Endodermal cell (in vitro differentiated cells): ENCODE results near the gene GINS3. TPM values are rescaled to one million over a fixed set of nuclear protein-coding genes. Genes with fewer than 3 reads are reported as not detected.

Experiments
- DNase-seq: peaks from one replicate; pipeline ENCODE4 v3.0.0-alpha.2; 2017
- H3K27ac ChIP-seq: 2 replicates; pipeline ENCODE4 v1.5.1; 2013; ENCODE audit warnings: mild to moderate bottlenecking, low read depth, low read length, moderate library complexity
- H3K27me3 ChIP-seq: 2 replicates; pipeline ENCODE4 v1.6.1; 2013; ENCODE audit warnings: mild to moderate bottlenecking, low read length, moderate library complexity; ENCODE audit not compliant: insufficient read depth, control insufficient read depth, poor library complexity, severe bottlenecking
- H3K36me3 ChIP-seq: 2 replicates; pipeline ENCODE4 v1.7.0; 2013; ENCODE audit warnings: mild to moderate bottlenecking, low read length, moderate library complexity; ENCODE audit not compliant: control insufficient read depth, insufficient read depth
- H3K4me1 ChIP-seq: one replicate; pipeline ENCODE4 v1.7.0; 2013; ENCODE audit warnings: low read length; ENCODE audit not compliant: control insufficient read depth, insufficient read depth
- H3K4me3 ChIP-seq: 2 replicates; pipeline ENCODE4 v1.5.1; 2013; ENCODE audit warnings: mild to moderate bottlenecking, low read length, moderate library complexity
- H3K9ac ChIP-seq: 2 replicates; pipeline ENCODE4 v1.6.1; 2013; ENCODE audit warnings: mild to moderate bottlenecking, low read length, moderate library complexity; ENCODE audit not compliant: poor library complexity, severe bottlenecking; ENCODE audit errors: extremely low read depth
- H3K9me3 ChIP-seq: 2 replicates; pipeline ENCODE4 v1.6.1; 2013; ENCODE audit warnings: mild to moderate bottlenecking, low read length, moderate library complexity; ENCODE audit not compliant: control insufficient read depth
- H3K27ac Mint-ChIP-seq: 2 replicates; pipeline ENCODE4 v1.8.0; 2020; ENCODE audit warnings: mixed read lengths
- H3K27me3 Mint-ChIP-seq: 2 replicates; pipeline ENCODE4 v1.8.0; 2021; ENCODE audit warnings: mild to moderate bottlenecking, mixed read lengths; ENCODE audit not compliant: insufficient read depth
- H3K36me3 Mint-ChIP-seq: 2 replicates; pipeline ENCODE4 v1.8.0; 2020; ENCODE audit warnings: low read depth, mixed read lengths
- H3K4me1 Mint-ChIP-seq: 2 replicates; pipeline ENCODE4 v1.8.0; 2020; ENCODE audit warnings: mixed read lengths
- H3K4me3 Mint-ChIP-seq: 2 replicates; pipeline ENCODE4 v1.8.0; 2020; ENCODE audit warnings: mild to moderate bottlenecking, moderate library complexity, mixed read lengths
- H3K9me3 Mint-ChIP-seq: 2 replicates; pipeline ENCODE4 v1.8.0; 2020; ENCODE audit warnings: mild to moderate bottlenecking, mixed read lengths
- CTCF ChIP-seq: fragments of 200-600 bp; sonication (generic); conservative IDR thresholded peaks from 2 replicates; pipeline ENCODE4 v1.5.0; 2021; ENCODE audit warnings: antibody characterized with exemption, mild to moderate bottlenecking
- WGBS, 2 experiments: methylation state at CpG; one replicate each; pipeline versions ENCODE4 v1.1.5 to v1.1.7; 2013; ENCODE audit warnings: missing lambda C conversion rate in 2 of 2, mixed read lengths in 1 of 2; ENCODE audit not compliant: insufficient coverage in 1 of 2, insufficient read length in 1 of 2; 5-methylcytosine and 5-hydroxymethylcytosine counted together
- total RNA-seq, 2 donors: library from RNA; stranded (reverse); fragmentation: NEBNext Ultra II Directional in 1 of 2; extraction: Animal tissue kit (Norgen Biotek cat#: 25700) in 1 of 2; gene quantifications; 2 replicates in 1 of 2; 3 replicates in 1 of 2; pipeline ENCODE4 v1.2.1, GENCODE V29; 2021

The GINS3 gene
- total RNA-seq, 2 donors from 2014 or later, result 10.5 to 14.7 TPM

DNA sequence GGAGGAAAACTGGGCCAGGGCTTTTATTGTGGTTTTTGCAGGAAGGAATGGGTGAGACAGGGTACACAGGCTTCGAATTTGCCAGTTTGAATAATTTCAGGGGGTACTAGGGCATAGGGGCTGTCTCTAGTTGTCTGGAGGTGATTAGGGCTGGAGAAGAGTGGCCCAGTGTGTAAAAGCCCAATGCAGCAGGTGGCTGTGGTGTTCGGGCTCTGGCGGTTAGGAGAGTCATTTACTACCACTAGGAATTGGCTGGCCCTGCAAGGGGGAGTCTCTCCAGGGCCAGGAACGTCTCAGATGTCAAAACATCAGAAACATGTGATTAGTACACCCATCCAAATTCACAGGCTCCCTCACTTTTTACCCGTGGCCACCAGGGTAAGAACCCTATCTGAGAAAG is 50.3 kb downstream of the GINS3 start:
- H3K9me3 Mint-ChIP-seq, result peaks cover 16% of the 10 kb centered on the region
- no peak overlapping the region for H3K27ac Mint-ChIP-seq
- H3K27ac ChIP-seq, result no peak overlapping the region
- no peak for TF ChIP-seq CTCF
- H3K4me1 Mint-ChIP-seq, result peaks cover 20% of the 10 kb centered on the region
- H3K27me3 Mint-ChIP-seq, result peaks cover 8% of the 10 kb centered on the region
- H3K9me3 ChIP-seq, result peaks cover 6% of the 10 kb centered on the region
- H3K9ac ChIP-seq, result no peak overlapping the region
- H3K36me3 ChIP-seq, result no peaks in the 10 kb centered on the region
- H3K4me1 ChIP-seq, result no peaks in the 10 kb centered on the region
- H3K36me3 Mint-ChIP-seq, result peaks cover 2% of the 10 kb centered on the region
- no peaks in the 10 kb centered on the region for H3K27me3 ChIP-seq
- no peak for DNase-seq
- no peak overlapping the region for H3K4me3 Mint-ChIP-seq
- 88 to 100% methylated on average over 2 to 5 of the region's 5 CpGs for WGBS, 2 experiments
- peak overlapping the region; percentile 43 for H3K4me3 ChIP-seq

GRCh38 chr16:58443783-58444182 is 51.5 kb downstream of the GINS3 start:
- no peaks in the 10 kb centered on the region for H3K27me3 ChIP-seq
- Mint-ChIP-seq H3K27me3 (peaks cover 13% of the 10 kb centered on the region), H3K4me3 (no peak overlapping the region), H3K36me3 (peaks cover 2% of the 10 kb centered on the region), H3K27ac (no peak overlapping the region), H3K4me1 (peaks cover 20% of the 10 kb centered on the region), H3K9me3 (peaks cover 16% of the 10 kb centered on the region)
- TF ChIP-seq CTCF, result no peak
- H3K36me3 ChIP-seq, result no peaks in the 10 kb centered on the region
- H3K27ac ChIP-seq, result no peak overlapping the region
- no peaks in the 10 kb centered on the region for H3K4me1 ChIP-seq
- no peak overlapping the region for H3K4me3 ChIP-seq
- H3K9me3 ChIP-seq, result peaks cover 6% of the 10 kb centered on the region
- H3K9ac ChIP-seq, result no peak overlapping the region
- DNase-seq, result no peak
- WGBS, 2 experiments, result 80 to 88% methylated on average over 4 of the region's 4 CpGs

DNA sequence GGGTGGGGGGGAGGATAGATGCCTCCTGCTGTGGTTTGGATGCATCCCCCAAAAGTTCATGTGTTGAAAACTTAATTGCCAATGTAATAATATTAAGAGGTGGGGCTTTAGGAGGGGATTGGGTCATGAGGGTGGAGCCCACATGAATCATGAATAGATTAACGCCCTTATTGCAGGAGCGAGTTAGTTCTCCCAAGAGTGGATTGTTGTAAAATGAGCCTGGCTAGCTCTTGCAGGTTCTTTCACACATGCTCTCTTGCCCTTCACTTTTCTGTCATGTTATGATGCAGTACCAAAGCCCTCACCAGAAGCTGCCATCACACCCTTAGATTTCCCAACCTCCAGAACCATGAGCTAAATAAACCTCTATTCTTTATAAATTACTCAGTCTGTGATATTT is 52.0 kb downstream of the GINS3 start:
- DNase-seq, result no peak
- peaks cover 18% of the 10 kb centered on the region for H3K27me3 Mint-ChIP-seq
- no peaks in the 10 kb centered on the region for H3K4me1 ChIP-seq
- H3K36me3 ChIP-seq, result no peaks in the 10 kb centered on the region
- H3K27ac ChIP-seq, result no peak overlapping the region
- peaks cover 6% of the 10 kb centered on the region for H3K9me3 ChIP-seq
- H3K36me3 Mint-ChIP-seq, result peaks cover 2% of the 10 kb centered on the region
- peaks cover 16% of the 10 kb centered on the region for H3K9me3 Mint-ChIP-seq
- no peak for TF ChIP-seq CTCF
- H3K27me3 ChIP-seq, result no peaks in the 10 kb centered on the region
- H3K27ac Mint-ChIP-seq, result no peak overlapping the region
- H3K9ac ChIP-seq, result no peak overlapping the region
- H3K4me1 Mint-ChIP-seq, result peaks cover 20% of the 10 kb centered on the region
- H3K4me3 Mint-ChIP-seq, result no peak overlapping the region
- WGBS, 2 experiments, result 92 to 95% methylated on average over 2 of the region's 2 CpGs
- no peak overlapping the region for H3K4me3 ChIP-seq
